ENCODE results near the gene CWC22.

The CWC22 gene

GRCh38 chr2:179925713-179926112, 81.4 kb downstream of the CWC22 start:
- DNase-seq = no peak
- TF ChIP-seq GATA1 (IDR thresholded peaks at IDR 0.05; ENCODE audit: low read depth, low read length) (no peak), POLR2A (IDR thresholded peaks at IDR 0.05; ENCODE audit: low read length) (no peak)

DNA sequence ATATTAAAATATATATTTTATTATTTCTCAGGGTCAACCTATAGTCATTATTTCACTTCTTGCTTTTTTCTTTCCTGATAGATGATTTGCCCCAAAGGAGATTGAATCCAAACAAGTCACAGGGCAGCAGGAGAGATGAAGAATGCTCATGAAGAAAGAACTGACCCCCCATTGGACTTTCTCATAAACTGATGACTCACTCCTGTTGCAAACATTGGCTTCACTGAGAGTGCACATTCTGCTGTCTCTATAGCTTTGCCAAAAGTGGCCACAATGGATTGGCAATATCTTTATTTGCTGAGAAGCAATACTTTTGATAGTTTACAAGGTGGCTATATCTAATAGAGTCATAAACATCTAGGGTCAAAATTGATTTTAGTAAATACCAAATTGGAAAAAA, 89.8 kb downstream of the CWC22 start:
- no peak for TF ChIP-seq POLR2A (IDR thresholded peaks at IDR 0.05; ENCODE audit: low read length)
- no peak for TF ChIP-seq GATA1 (IDR thresholded peaks at IDR 0.05; ENCODE audit: low read depth, low read length)
- no peak for DNase-seq

DNA sequence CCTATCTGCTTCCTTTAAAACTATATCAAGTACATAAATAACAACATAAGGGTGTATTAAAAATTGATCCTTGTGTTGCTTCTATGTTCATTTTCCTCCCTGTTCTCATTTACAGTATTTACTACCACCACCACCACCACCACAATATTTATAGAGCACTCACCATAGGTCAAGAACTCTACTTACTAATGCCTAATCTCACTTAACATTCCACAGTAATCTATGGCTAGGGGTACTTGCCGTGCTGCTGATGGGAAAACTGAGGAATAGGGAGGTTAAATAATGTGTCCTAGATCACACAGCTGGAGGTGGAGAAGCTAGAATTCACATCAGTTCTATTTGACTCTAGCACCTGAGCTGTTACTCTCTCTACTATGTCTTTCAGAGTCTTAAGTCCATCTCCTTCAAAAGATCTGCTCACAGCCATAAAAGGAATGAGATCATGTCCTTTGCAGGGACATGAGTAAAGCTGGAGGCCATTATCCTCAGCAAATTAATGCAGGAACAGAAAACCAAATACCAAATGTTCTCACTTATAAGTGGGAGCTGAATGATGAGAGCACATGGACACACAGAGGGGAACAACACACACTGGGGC, 91.6 kb downstream of the CWC22 start:
- TF ChIP-seq POLR2A (IDR thresholded peaks at IDR 0.05; ENCODE audit: low read length) = no peak
- TF ChIP-seq GATA1 (IDR thresholded peaks at IDR 0.05; ENCODE audit: low read depth, low read length) = no peak
- DNase-seq = no peak

- no peak for TF ChIP-seq POLR2A (IDR thresholded peaks at IDR 0.05; ENCODE audit: low read length)
- no peak for TF ChIP-seq GATA1 (IDR thresholded peaks at IDR 0.05; ENCODE audit: low read depth, low read length)
- DNase-seq = no peak
Observed at GRCh38 chr2:179913809-179914208, 93.3 kb downstream of the CWC22 start.

- no peak for DNase-seq
- no peak for TF ChIP-seq GATA1 (IDR thresholded peaks at IDR 0.05; ENCODE audit: low read depth, low read length)
- TF ChIP-seq POLR2A (IDR thresholded peaks at IDR 0.05; ENCODE audit: low read length) = no peak
Observed at GRCh38 chr2:179911569-179911968, 95.5 kb downstream of the CWC22 start.

- TF ChIP-seq GATA1 (IDR thresholded peaks at IDR 0.05; ENCODE audit: low read depth, low read length) = no peak
- TF ChIP-seq POLR2A (IDR thresholded peaks at IDR 0.05; ENCODE audit: low read length) = no peak
- DNase-seq = no peak
Observed at GRCh38 chr2:179910735-179911113, 96.4 kb downstream of the CWC22 start.

- TF ChIP-seq POLR2A (IDR thresholded peaks at IDR 0.05; ENCODE audit: low read length) (no peak), GATA1 (IDR thresholded peaks at IDR 0.05; ENCODE audit: low read depth, low read length) (no peak)
Observed at GRCh38 chr2:179909845-179910734, 97.0 kb downstream of the CWC22 start.

GRCh38 chr2:179900655-179901054, 106.4 kb downstream of the CWC22 start:
- no peak for DNase-seq
- no peak for TF ChIP-seq GATA1 (IDR thresholded peaks at IDR 0.05; ENCODE audit: low read depth, low read length)
- TF ChIP-seq POLR2A (IDR thresholded peaks at IDR 0.05; ENCODE audit: low read length) = no peak

More at GRCh38 chr2:179909845-179910734, 97.0 kb downstream of the CWC22 start:
- no peak for DNase-seq

DNA sequence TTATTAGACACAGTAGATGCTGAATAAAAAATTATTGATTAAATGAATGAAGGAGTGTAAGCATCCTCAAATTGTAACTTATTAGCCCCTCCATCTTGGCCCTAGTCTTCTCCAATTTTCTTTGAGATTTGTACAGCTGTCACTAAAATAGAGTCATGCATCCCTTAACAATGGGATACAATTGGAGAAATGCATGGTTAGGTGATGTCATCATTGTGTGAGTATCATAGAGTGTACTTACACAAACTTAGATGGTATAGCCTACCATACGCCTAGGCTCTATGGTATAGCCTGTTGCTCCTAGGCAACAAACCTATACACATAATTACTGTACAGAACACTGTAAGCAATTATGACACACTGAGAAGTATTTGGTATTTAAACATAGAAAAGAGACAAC, 107.4 kb downstream of the CWC22 start:
- no peak for DNase-seq
- TF ChIP-seq POLR2A (IDR thresholded peaks at IDR 0.05; ENCODE audit: low read length) = no peak
- no peak for TF ChIP-seq GATA1 (IDR thresholded peaks at IDR 0.05; ENCODE audit: low read depth, low read length)

DNA sequence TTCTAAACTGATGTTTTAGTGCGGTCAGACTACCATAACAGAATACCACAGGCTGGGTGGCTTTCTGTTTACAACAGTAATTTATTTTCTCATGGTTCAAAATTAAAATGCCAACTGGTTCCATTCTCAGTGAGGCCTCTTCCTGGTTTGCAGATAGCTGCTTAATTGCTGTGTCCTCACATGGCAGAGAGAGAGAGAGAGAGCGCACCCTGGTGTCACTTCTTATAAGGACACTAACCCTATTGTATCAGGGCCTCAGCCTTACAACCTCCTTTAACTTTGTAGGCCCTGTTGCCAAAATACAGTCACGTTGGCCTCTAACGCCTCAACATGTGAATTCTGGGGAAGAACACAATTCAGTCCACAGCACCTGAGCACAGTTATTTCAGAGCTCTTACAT, 108.2 kb downstream of the CWC22 start:
- peak; percentile 73 for DNase-seq
- TF ChIP-seq GATA1 (IDR thresholded peaks at IDR 0.05; ENCODE audit: low read depth, low read length) (no peak), POLR2A (IDR thresholded peaks at IDR 0.05; ENCODE audit: low read length) (no peak)
